Measurements from ENCODE around the gene MAPK8IP1.

The MAPK8IP1 gene

GRCh38 chr11:45927684-45928413 is 42.4 kb downstream of the MAPK8IP1 start:
- DNase-seq: no peak

GRCh38 chr11:45928535-45929215 is 43.2 kb downstream of the MAPK8IP1 start:
- no peak for DNase-seq

DNA sequence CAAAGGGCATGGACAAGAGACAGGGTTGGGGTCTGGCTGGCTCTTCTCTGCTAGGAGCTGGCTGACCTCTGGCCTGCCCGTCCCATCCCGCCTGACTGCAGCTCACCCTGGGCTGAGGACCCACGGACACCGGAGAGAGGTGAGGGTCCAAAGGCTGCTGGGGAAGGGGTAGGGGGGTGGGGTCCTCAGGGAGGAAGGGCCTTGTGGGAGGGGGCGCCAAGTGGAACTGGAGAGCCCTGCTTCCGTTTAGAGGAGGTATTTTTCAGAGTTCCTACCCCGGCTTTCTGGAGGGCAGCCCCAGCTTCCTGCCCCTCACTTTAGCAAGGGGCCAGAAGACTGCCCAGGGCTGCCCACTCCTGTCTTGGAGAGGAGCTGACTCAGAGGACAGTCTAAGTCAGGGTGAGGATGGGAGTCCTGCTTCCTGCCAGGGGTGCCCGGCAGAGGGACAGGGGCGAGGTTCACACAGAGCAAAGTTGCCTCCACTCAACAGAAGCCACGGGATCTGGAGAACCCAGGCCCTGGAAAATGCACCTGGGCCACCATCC is 44.1 kb downstream of the MAPK8IP1 start:
- DNase-seq: no peak

GRCh38 chr11:45930031-45930794 is 44.8 kb downstream of the MAPK8IP1 start:
- no peak for DNase-seq

DNA sequence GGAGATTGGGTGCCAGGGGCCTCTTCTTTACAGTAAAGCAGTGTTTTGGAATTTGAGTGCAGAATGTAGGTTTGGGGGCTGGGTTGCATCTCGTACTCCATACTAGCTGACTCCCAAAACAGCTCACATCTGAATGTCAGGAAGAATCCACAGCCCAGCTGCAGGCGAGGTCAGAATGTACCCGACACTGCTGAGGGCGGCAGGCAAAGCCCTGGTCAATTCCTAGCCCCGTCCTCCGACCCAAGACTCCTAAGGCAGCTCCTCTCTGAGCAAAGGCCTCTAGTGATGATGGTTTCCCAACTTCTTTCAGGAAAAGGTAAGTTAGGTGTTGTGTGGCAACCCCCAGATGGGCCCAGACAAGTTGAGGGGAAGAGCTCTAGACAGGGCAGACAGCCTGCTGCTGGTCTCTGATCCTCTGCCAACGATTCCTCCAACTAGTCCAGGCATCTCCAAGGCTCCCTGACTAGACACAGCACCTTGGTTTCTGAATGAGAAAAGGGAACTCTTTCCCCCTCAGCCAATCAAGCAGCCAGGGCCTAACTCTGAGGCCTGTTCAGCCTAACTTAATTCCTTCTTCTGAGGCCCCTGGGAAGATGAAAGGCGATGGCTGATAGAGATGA is 45.6 kb downstream of the MAPK8IP1 start:
- no peak for DNase-seq

- DNase-seq: no peak
Observed at GRCh38 chr11:45931739-45932138, 46.3 kb downstream of the MAPK8IP1 start.

DNA sequence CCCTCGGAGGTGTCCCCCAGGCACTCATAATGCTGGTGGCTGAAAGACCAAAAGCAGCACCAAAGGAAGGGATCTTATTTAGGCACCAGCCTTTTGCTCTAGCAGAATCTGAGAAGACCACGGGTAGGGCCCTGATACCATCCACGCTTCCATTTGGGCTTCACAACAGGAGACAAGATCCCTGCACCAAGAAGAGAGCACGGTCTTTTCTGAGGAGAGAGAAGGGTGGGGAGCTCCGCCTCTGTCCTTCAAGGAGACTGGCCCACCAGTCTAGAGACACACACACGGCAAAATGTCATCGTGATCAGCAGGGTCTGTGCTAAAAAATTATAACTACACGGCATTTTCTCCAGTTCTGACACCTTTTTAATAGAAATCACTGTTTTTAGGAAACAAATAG is 46.8 kb downstream of the MAPK8IP1 start:
- DNase-seq: no peak

DNA sequence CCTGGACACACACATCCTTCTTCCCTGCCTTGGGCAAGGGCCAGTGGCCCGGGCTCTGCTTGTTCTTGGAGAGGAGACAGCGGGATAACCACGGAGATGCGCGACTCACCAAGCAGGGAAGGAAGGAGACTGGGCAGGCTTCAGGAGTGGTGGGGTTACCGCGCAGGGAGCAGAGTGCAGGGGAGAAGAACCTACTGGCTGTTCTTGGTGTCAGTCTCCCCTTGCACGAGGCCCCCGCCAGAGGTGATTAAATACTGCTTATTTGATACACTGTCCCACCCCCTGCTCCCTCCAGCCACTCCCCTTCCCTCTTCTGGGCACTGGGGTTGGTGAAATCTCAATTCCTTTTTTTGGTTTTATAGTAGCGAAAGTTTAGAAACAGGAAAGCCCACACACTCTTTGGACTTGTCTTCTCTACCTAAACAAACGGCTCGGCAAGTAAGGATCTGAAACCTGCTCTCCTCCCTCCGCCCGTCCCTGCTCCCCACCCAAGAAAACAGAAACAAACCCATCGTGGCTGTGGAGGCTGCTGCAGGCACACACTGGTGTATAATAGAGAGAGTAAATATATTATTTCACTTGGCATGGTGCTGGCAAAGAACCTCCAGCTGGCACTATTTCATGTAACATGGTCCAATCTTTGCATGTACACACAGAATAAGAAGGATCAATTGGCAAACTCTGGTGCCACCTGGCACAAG is 47.8 kb downstream of the MAPK8IP1 start:
- no peak for DNase-seq

DNA sequence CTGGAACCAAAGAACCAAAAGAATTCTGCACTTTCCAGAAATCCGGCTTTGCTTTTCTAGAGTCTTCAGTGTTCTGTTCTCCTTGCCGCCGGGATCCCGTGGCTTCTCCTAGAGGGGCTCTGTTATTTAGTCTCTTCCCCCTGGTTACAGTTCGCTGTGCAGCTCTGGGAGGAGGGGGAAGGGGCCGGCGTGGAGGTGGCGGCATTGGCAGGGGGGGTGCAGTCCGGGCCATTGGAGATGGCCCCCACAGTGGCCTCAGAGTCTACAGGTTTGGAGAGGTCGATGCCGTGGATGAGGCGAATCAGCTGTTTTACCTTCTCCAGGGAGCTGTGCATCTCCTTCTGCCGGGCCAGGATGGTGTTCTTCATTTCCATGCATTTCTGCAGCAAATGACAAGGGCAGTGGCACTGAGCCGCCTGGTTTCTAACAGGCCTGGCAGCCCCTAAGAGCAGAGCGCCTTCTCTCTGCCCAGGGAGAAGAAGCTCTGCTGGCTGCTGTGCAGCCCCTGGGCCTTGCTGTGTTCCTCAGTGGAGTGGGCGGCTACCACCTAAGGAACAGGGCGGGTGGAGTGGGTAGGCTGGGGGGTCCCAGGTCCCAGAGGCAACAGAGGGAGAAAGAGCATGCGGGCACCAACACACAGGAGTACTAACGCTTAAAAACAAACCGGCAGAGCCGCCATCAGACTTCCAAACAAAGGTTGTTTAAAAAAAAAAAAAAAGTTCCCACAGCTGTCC is 48.6 kb downstream of the MAPK8IP1 start:
- DNase-seq: no peak

- DNase-seq: no peak
Observed at GRCh38 chr11:45934580-45935318, 49.3 kb downstream of the MAPK8IP1 start.

DNA sequence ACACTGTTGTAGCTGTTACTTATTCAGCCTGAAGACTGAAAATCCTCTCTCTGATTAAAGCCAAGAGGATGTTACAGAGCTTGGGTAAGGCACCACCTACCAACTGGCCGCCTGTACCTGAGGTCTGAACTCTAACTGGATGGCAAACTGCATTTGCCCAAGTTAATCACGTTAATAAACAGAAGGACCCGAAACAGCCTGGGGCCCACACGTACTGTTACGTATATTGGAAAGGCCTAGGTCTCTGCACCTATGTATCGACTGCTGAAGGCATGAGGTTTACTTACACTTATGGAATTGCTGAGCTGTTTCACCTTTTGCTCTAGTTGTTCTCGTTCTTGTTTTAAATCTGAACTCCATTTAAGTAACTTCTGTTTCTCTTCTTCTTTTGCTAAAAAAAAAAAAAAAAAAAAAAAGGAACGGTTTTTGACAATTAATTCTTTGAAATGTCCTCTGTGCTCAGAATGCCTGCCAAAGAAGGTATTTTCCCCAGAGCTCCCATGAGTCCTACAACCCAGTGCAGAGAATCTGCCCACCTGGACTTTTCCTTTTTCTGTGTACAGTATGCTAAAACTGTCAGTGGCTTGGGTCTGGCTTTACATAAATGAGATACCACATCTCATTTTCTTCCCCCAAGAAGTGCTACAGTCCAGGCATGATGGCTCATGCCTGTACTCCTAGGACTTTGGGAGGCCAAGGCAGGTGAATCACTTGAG is 50.1 kb downstream of the MAPK8IP1 start:
- no peak for DNase-seq

- DNase-seq: no peak
Observed at GRCh38 chr11:45936511-45937054, 51.1 kb downstream of the MAPK8IP1 start.

- DNase-seq: no peak
Observed at GRCh38 chr11:45937916-45938315, 52.5 kb downstream of the MAPK8IP1 start.

DNA sequence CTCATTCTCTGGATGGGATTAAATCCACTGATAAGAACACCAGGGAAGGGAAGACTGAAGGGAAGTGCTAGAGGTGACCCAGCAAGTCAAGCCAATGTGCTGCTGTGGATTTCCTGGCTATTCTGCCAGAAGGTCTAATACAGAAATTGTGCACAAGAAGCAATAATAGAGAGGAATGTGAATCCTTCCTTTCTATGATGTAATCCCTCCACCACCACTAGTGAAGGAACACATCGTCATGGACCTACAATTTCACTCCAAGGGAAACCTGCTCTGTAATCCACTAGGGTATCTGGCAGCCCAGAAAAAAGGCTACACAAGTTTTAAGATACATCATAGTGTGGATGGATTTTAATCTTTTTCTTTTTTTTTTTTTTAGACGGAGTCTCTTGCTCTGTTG is 54.4 kb downstream of the MAPK8IP1 start:
- DNase-seq: no peak

DNA sequence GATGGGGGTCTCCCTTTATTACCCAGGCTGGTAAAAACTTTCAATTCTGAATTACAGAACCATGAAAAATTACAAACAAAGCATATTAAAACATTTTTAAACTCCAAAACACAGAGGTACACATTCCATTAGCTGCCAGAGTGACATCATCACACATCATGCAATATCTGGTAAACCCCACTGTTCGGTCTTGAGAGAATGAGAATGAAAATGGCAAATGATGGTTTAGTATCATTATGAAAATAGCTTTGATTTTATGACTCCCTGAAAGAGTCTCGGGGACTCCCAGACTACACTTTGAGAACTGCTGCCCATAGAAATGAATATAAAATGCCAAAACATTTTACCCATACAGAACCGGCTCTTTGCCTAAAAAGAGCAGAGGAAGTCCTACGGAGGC is 55.8 kb downstream of the MAPK8IP1 start:
- no peak for DNase-seq

- DNase-seq: no peak
Observed at GRCh38 chr11:45942381-45942780, 56.9 kb downstream of the MAPK8IP1 start.

DNA sequence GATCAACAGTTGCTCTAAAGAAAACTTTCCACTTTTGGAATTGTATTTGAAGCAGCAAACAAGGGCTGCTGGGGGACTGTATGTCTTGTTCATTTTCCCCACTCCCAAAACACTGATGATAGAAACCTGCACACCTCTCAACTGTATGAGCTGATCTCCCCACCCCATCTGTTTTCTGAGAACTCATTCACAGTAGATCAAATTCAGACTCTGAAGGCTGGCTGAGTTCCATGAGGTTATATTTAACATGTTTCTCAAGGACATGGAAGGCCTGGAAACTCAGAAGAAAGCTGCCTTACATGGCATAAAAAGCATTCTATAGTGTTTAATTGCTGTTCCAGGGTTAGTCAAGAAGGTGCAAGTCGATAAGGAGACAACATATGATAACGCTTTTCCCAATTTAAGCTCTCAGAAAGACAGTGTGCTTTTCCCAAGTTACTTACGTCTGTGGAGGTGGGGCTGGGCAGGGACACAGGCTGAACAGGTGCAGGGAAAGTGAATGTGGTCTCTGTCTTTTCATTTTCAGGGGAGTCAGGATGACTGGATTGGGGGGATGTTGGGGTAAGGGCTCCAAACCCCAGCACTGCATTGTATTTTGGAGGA is 60.0 kb downstream of the MAPK8IP1 start:
- DNase-seq: no peak

- DNase-seq: no peak
Observed at GRCh38 chr11:45947885-45948284, 62.4 kb downstream of the MAPK8IP1 start.

DNA sequence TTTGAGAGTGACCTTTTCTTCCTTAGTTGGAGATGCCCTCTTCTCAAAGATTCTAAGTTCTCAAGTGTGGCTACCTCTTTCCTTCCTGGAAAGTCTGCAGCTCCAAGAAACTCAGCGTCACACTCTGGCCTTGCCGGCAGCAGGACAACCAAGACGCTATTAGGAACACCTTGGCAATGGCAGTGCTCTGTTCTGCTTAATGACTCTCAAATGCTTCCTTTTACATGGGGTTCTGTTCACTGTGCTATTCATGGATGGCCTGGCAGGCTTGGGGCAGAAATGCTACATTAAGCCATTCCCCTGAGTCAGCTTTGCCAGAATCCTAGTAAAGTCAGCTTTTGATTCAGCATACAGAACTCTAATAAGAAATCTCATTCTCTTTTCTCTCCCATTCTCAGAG is 62.9 kb downstream of the MAPK8IP1 start:
- no peak for DNase-seq

DNA sequence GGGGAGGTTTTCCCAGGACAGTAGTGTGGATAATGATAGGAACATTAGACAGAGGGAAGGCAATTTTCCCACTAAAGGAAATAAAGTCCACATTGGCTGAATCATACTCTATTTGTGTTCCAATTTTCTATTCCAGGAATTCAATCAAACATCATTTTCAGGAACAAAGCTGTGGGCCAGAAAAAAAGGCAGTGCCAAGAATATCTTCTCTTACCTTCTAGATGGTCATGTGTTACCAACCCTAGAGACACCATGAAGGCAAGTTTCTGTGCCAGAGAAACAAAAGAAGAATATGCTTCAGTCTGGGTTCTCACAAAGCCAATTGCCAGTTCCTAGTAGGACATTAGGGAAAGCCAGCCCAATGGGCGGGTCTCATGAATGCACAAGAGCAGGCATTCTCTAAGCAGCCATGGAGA is 64.5 kb downstream of the MAPK8IP1 start:
- no peak for DNase-seq
